Activated T-cell treated with anti-CD3 and anti-CD28 coated beads, Interleukin-2, amount 50 U/mL, for 72 hours (primary cell): ENCODE measurements around the gene TMEM203. TPM values are rescaled to one million over a fixed set of nuclear protein-coding genes. Genes with fewer than 3 reads are reported as not detected.

ENCODE experiments used
- ATAC-seq, 2 donors: fragments of 150-1000 bp; cut with Tn5 transposase; replicated peaks in 1 of 2; 2 replicates each; pipeline ENCODE4 v1.10.0; 2021; ENCODE audit warnings: moderate library complexity in 2 of 2, mild to moderate bottlenecking in 1 of 2
- DNase-seq, 2 donors: peaks; one replicate each; pipeline ENCODE4 v3.0.0; 2021 to 2022; ENCODE audit warnings: mixed read lengths in 1 of 2
- H3K27ac Mint-ChIP-seq: one replicate; pipeline ENCODE4 v1.8.0; 2022; ENCODE audit warnings: mild to moderate bottlenecking, moderate library complexity, mixed read lengths
- H3K27me3 Mint-ChIP-seq: one replicate; pipeline ENCODE4 v1.8.0; 2022; ENCODE audit warnings: low read depth, mixed read lengths
- H3K36me3 Mint-ChIP-seq, 2 donors: one replicate each; pipeline ENCODE4 v1.8.0; 2022; ENCODE audit warnings: mixed read lengths in 2 of 2, mild to moderate bottlenecking in 1 of 2; ENCODE audit not compliant: insufficient read depth in 2 of 2
- H3K4me1 Mint-ChIP-seq: one replicate; pipeline ENCODE4 v1.8.0; 2022; ENCODE audit warnings: low read depth, mixed read lengths
- H3K4me3 Mint-ChIP-seq, 2 donors: one replicate each; pipeline ENCODE4 v1.8.0; 2022; ENCODE audit warnings: mild to moderate bottlenecking in 2 of 2, mixed read lengths in 2 of 2, moderate library complexity in 2 of 2
- H3K9me3 Mint-ChIP-seq, 2 donors: one replicate each; pipeline ENCODE4 v1.8.0; 2022; ENCODE audit warnings: mixed read lengths in 2 of 2
- total RNA-seq, 2 donors: library from RNA; stranded (reverse); gene quantifications; one replicate each; pipeline ENCODE4 v1.2.3, GENCODE V29; 2022

TMEM203 gene
- total RNA-seq, 2 donors from 2014 or later, result 27.4 to 33.3 TPM

DNA sequence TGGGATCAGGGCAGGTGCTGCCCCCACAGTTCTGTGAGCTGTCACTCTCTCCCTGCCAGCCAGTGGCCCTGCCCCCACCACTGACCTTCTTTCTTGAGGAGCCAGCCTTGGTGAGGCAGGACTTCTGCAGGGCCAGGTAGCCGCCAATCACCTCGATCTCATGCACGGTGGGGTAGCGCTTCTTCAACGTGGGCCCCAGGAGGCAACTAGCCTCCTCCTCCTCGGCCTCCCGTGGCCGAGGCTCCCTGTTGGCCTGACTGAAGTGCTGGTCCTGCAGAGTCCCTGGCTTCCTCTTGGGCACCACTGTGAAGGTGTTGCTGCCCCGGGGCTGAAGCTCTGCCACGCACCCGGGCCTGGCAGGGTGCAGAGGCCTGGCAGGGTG, 6.6 kb downstream of the TMEM203 start:
- peaks cover 0 to 2% of the 10 kb centered on the region in 2 donors for H3K36me3 Mint-ChIP-seq
- H3K4me3 Mint-ChIP-seq, result peak overlapping the region in 1 of 2 donors; percentile 84
- peaks cover 27% of the 10 kb centered on the region for H3K4me1 Mint-ChIP-seq
- H3K27ac Mint-ChIP-seq, result no peak overlapping the region
- DNase-seq (no peak), ATAC-seq (no peak)
- no peaks in the 10 kb centered on the region for H3K27me3 Mint-ChIP-seq
- no peaks in the 10 kb centered on the region for H3K9me3 Mint-ChIP-seq

DNA sequence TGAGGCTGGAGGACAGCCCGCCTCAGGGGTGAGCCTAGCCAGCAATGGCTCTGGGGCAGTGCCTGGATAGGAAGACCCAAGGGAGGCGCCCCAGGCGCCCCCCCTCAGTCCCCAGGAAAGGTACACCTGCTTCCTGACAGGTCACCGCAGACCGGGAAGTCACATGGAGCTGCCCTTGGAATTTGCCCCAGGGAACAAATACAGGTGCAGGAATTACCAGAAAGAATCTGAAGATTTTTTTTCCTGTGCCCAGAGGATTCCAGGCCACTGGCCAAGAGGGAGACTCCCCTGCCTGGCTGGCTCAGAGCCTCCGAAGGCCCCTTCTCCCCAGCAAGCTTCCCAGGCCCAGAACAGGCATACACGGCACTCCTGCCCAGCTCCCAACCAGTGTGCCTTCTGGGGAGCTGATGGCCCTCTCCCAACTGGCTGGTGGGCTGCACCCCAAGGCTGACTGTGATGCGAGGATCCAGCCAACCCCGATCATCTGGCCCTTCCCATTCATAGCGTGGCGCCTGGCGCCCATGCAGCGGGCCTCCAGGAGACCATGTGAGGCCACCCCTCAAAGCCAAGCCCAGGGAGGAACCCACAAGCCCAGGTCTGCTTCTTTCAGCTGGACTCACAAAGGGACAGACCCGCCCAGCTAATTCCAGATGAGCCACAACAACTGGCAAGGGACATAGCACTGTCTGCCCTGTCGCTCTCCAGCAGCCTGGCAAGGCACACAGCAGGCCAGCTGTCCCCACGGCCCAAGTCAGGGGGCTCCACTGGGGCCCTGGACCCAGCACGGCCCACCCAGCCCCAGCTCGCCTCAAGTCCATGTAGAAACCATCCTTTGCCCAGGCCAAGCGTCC, 7.2 kb downstream of the TMEM203 start:
- Mint-ChIP-seq H3K4me3 (peak overlapping the region; percentile 18 to 36), H3K36me3 (peaks cover 0 to 1% of the 10 kb centered on the region in 2 donors), H3K27ac (no peak overlapping the region), H3K27me3 (no peaks in the 10 kb centered on the region), H3K4me1 (peaks cover 22% of the 10 kb centered on the region), H3K9me3 (no peaks in the 10 kb centered on the region)
- DNase-seq, result no peak
- ATAC-seq, result no peak

DNA sequence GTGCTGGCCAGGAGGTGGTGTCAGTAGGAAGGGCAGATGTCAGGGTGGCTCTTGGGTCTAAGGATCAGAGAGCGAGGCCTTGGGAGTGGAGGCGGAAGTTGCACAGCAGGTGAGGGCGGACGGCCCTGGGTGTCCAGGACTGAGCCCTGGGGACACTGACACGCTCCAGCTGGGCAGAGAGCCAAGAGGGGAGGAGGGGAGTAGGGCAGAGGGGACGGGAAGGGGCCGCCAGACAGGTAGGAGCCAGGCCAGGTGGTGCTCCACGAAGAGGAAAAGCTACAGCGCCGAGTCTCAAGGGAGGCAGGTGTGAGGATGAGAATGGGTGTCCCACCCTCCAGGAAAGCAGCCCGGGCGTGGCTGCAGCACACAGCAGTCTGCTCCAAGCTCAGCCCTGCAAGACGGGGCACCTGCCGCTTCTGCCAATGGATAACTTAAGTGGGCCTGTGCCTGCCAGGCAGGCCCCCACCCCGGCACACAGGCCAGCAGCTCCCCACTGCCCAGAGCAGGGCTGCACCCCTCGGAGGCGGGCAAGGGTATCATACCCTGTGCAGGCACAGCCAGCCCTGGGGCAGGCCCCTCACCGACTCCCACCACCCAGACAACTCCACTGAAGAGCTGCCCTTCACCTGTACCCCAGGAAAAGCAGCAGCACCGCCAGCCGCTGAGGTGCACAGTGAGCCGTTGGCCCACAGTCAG, 9.8 kb downstream of the TMEM203 start:
- Mint-ChIP-seq H3K9me3 (no peaks in the 10 kb centered on the region), H3K4me1 (peaks cover 11% of the 10 kb centered on the region), H3K27ac (no peak overlapping the region), H3K27me3 (no peaks in the 10 kb centered on the region), H3K36me3 (peaks cover 0 to 3% of the 10 kb centered on the region in 2 donors), H3K4me3 (no peak overlapping the region)
- no peak for DNase-seq
- no peak for ATAC-seq

DNA sequence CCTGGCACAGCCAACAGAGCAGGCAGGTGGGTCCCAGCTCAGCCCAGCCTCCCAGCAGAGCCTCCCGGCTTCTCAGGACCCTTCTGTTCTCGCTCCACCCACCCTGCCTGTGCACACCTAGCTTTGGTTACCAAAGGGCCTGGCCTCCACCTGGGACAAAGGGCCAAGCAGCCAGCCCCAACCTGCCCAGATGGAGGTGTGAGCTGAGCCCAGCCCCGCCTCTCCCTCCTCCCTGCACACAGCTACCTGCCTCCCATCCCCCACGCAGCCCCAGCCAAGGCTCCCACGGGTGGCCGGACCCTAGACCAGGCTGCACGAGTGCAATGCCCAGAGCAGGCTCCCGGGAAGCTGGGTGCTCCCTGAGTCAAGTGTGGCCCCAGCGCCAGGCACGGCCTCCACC, 10.5 kb downstream of the TMEM203 start:
- Mint-ChIP-seq H3K4me3 (no peak overlapping the region), H3K27ac (no peak overlapping the region), H3K4me1 (peaks cover 17% of the 10 kb centered on the region), H3K27me3 (no peaks in the 10 kb centered on the region), H3K9me3 (no peaks in the 10 kb centered on the region), H3K36me3 (peaks cover 0 to 5% of the 10 kb centered on the region in 2 donors)
- no peak for ATAC-seq
- DNase-seq, result no peak

DNA sequence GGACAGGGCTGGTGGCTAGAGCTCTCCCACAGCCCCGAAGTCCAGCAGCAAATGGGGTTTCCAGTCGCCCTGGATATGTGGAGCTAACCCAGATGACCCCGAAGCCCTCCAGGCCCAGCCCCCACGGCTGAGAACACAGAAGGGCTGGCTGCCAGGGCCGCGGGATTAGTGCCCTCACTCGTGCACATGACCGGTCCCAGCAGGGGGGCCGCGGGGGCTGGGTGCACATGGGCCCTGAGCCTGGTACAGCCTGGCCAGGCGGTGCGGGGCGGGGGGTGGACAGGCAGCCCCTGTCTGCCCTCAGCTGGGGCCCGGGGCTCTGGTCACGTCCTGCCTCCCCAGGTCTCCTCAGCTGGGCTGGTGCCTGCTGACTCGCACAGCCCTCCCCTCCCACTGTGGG, 11.1 kb downstream of the TMEM203 start:
- Mint-ChIP-seq H3K4me3 (no peak overlapping the region), H3K27ac (no peak overlapping the region), H3K36me3 (peaks cover 0 to 3% of the 10 kb centered on the region in 2 donors), H3K27me3 (no peaks in the 10 kb centered on the region), H3K4me1 (peaks cover 22% of the 10 kb centered on the region), H3K9me3 (no peaks in the 10 kb centered on the region)
- DNase-seq (no peak), ATAC-seq (no peak)

DNA sequence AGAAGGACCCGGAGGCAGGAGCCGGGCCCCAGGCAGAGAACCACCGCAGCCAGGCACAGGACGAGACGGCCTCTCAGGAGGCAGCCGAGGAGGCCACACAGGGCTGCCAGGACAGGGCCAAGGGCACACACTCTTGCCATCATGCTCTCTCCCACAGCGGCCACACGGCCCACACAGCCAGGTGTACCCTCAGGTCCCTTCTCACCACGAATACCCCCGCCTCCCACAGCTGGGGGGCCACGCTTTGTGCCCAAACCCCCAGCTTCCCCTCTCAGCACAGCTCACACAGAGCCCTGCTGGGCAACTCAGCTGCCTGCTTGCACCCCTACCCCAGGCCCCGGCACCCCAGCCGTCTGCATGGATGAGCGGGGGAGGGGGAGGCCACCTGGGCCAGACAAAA, 11.7 kb downstream of the TMEM203 start:
- Mint-ChIP-seq H3K4me3 (no peak overlapping the region), H3K27me3 (no peaks in the 10 kb centered on the region), H3K9me3 (no peaks in the 10 kb centered on the region), H3K27ac (no peak overlapping the region), H3K36me3 (peaks cover 0 to 3% of the 10 kb centered on the region in 2 donors), H3K4me1 (peaks cover 28% of the 10 kb centered on the region)
- ATAC-seq (no peak), DNase-seq (no peak)

DNA sequence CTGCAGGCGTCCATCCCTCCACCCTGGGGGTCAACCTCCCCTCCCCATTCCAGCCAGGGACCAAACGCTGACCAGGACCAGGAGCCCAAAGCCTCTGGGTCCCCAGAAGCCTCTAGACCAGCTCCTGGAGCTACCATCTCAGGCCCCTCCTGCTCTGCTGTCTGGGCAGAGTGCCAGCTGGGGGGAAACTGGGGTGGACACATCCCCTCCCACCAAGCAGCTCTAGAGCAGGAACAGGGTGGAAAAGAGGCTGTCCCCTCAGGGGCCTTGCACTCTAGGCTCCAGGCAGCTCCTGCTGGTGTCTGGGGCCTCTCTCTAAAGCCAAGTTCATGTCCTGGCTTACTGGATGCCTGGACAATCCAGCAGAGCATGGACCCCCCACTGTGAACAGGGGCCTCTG, 12.6 kb downstream of the TMEM203 start:
- Mint-ChIP-seq H3K27me3 (no peaks in the 10 kb centered on the region), H3K27ac (no peak overlapping the region), H3K4me3 (no peak overlapping the region)

DNA sequence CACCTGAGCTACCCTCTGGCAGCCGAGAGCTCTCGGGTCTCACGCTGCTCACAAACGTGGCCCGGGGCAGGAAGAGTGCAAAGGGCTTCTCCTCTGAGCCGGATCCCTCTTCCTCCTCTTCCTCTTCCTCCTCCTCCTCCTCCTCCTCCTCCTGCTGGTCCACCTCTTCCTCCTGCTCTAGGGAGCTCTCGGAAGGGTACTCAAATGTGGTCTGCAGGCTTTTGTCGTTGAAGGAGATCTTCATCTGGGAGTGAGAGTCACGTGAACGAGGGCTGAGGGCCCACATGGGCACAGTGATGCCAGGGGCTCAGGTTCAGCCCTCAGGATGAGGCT, 13.0 kb downstream of the TMEM203 start:
- peaks cover 27% of the 10 kb centered on the region for H3K4me1 Mint-ChIP-seq
- no peak overlapping the region for H3K4me3 Mint-ChIP-seq
- peaks cover 0 to 3% of the 10 kb centered on the region in 2 donors for H3K36me3 Mint-ChIP-seq
- no peak for DNase-seq
- no peak for ATAC-seq
- H3K9me3 Mint-ChIP-seq, result no peaks in the 10 kb centered on the region
- H3K27ac Mint-ChIP-seq, result no peak overlapping the region
- H3K27me3 Mint-ChIP-seq, result no peaks in the 10 kb centered on the region

More for the DNA sequence above, 12.6 kb downstream of the TMEM203 start:
- ATAC-seq (no peak), DNase-seq (no peak)
- Mint-ChIP-seq H3K36me3 (peaks cover 0 to 3% of the 10 kb centered on the region in 2 donors), H3K9me3 (no peaks in the 10 kb centered on the region), H3K4me1 (peaks cover 23% of the 10 kb centered on the region)

DNA sequence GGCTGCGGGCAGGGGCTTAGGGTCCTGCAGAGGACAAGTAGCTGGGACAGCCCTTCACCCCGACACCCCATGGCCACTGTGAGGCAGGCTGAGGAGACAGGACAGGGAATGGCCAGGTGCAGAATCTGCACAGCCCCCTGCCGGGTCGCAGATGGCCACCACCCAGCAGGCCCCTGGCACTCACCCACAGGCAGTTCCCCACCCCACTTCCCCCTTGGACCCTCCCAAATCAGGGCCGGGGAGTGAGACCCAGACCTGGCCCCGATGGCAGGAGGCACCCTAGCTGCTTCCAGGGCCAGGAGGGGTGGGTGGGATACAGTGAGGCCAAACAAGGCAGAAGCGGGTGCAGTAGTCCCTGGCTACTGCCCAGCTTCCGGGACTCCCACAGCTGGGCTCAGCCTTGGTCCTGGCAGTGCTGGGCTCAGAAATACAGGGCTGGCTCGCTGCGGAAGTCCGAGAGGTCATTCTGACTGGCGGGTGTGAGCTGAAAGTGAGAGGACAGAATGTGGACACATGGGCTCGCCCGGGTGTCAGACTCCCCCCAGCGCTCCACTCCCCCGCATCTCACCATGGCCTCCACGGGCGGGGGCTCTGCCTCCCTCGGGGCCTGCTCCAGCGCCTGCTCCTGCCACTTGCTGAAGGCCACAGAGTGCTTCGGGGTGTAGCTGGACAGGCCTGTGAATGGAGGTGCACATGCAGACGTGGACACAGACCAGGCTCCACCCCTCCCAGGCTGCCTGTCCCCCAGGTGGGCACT, 13.6 kb downstream of the TMEM203 start:
- ATAC-seq (no peak), DNase-seq (no peak)
- H3K36me3 Mint-ChIP-seq, result peaks cover 0 to 3% of the 10 kb centered on the region in 2 donors
- no peak overlapping the region for H3K27ac Mint-ChIP-seq
- H3K9me3 Mint-ChIP-seq, result no peaks in the 10 kb centered on the region
- no peaks in the 10 kb centered on the region for H3K27me3 Mint-ChIP-seq
- H3K4me1 Mint-ChIP-seq, result peaks cover 33% of the 10 kb centered on the region
- H3K4me3 Mint-ChIP-seq, result no peak overlapping the region

DNA sequence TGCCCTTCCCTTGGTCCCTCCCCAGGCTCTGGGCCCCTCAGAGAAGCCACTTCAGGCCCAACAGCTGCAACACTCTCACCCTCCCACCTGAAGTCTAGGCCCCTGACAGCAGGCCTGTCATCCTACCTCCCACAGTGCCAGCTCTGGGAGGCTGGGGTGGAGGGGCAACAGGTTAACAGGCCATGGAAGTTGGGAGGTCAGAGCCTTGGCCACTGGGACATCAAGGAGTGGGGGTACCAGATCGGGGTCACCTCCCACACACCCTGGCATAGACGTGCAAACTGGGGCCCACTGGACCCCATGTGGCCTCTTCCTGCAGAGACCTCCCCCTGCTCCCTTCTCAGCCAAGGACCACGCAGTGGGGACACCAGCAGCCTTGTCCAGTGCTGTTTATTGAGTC, 14.2 kb downstream of the TMEM203 start:
- Mint-ChIP-seq H3K27me3 (no peaks in the 10 kb centered on the region), H3K9me3 (no peaks in the 10 kb centered on the region), H3K27ac (no peak overlapping the region), H3K4me3 (peak overlapping the region in 1 of 2 donors; percentile 71), H3K36me3 (peaks cover 0 to 3% of the 10 kb centered on the region in 2 donors), H3K4me1 (peaks cover 39% of the 10 kb centered on the region)
- DNase-seq (no peak), ATAC-seq (no peak)

DNA sequence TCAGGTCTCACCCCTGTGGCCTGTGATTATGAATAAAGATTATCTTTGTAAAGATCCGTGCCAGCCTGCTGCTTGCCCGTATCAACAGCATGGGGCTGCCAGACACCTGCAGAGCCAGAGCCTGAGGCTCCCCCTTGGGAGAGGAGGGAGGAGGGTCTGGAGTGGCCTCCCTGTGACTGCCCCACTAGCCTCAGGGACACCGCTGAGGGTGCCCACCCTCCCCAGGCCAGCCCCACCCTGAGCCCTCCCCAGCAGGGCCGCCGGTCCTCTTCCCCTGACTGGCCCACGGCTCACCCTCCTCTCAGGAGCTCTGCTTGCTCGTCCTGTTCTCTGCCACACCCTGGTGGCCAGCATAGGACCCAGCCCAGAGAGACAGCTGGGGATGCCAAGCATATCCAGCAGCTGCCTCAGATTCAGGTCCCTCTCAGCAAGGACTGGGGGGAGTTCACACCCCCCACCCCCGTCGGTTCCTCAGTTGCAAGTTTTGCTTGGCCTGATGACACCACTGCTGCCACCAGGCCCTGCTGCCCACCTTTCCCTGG, 15.1 kb downstream of the TMEM203 start:
- no peak for DNase-seq
- Mint-ChIP-seq H3K4me1 (peaks cover 42% of the 10 kb centered on the region), H3K4me3 (peak overlapping the region; percentile 93 to 94), H3K27me3 (no peaks in the 10 kb centered on the region), H3K36me3 (peaks cover 0 to 3% of the 10 kb centered on the region in 2 donors), H3K9me3 (no peaks in the 10 kb centered on the region), H3K27ac (peak overlapping the region; percentile 76)
- no peak for ATAC-seq

DNA sequence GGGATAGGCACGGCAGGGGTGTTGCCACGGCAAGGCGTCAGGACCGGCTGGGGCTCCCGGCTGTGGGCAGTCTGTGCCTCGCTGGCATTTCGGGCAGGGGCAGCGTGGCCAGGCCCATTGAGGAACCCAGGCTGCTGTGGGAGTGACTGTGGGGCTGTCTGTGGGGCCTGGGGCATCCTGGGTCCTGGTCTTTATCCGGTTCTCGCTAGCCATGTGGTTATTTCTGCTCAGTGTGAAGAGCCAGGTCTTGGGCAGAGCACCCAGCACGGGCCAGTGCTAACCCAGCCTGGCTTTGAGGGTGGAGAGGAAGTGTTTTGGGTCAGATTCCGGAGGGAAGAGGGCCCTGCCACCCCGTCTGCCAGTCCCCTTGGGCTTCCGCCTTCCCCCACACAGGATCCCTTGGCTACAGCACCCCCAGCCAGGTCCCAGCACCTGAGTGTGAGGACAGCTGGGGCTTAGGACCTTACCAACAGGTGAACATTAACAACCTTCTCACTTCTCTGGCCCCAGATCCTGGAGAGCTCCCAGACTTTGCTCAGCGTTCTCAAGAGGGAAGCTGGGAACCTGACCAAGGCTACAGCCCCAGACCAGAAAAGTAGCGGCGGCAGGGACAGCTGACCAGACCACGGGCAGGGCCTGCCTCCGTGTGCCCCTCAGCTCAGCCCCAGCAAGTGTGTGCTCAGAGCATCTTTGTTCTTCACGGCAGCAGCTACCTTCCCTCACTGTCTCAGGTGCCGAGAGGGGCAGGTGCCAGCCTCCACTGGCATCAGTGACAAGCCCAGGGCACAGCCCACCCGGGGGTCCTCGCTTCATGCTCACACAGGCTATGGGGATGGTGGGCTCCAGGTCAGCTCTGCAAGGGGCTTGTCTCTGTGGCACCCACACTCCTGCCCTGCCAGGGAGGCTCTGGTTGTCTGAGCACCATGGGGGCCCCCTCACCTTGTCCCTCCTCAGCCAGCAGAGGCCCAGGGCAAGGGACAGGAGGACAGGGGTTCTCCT, 15.9 kb downstream of the TMEM203 start:
- Mint-ChIP-seq H3K9me3 (no peaks in the 10 kb centered on the region), H3K36me3 (peaks cover 0 to 3% of the 10 kb centered on the region in 2 donors), H3K27ac (peak overlapping the region; percentile 82), H3K4me3 (peak overlapping the region; percentile 93 to 94), H3K4me1 (peaks cover 42% of the 10 kb centered on the region), H3K27me3 (no peaks in the 10 kb centered on the region)
- ATAC-seq, result no peak
- DNase-seq, result no peak
